Neuronal stem cell (in vitro differentiated cells): ENCODE data around the gene HYKK.

Experiments
- DNase-seq: peaks from one replicate; pipeline ENCODE4 v3.0.0-alpha.2; 2013; ENCODE audit warnings: low spot score
- H2AFZ ChIP-seq: one replicate; pipeline ENCODE4 v1.6.1; 2013; ENCODE audit warnings: mild to moderate bottlenecking, low read length, inconsistent platforms
- H2AK5ac ChIP-seq: 2 replicates; pipeline ENCODE4 v1.6.1; 2013; ENCODE audit warnings: low read depth, mild to moderate bottlenecking, inconsistent platforms, low read length, moderate library complexity, mixed read lengths
- H2BK120ac ChIP-seq: 2 replicates; pipeline ENCODE4 v1.6.1; 2013; ENCODE audit warnings: low read depth, mild to moderate bottlenecking, inconsistent platforms, low read length, moderate library complexity, mixed read lengths
- H2BK12ac ChIP-seq: one replicate; pipeline ENCODE4 v1.6.1; 2013; ENCODE audit warnings: low read length, inconsistent platforms
- H2BK15ac ChIP-seq: 2 replicates; pipeline ENCODE4 v1.6.1; 2013; ENCODE audit warnings: mild to moderate bottlenecking, low read length, inconsistent platforms, mixed read lengths
- H2BK5ac ChIP-seq: one replicate; pipeline ENCODE4 v1.6.1; 2013; ENCODE audit warnings: inconsistent platforms, mild to moderate bottlenecking, low read length, moderate library complexity
- H3K14ac ChIP-seq: one replicate; pipeline ENCODE4 v1.6.1; 2013; ENCODE audit warnings: low read length, inconsistent platforms
- H3K18ac ChIP-seq: 2 replicates; pipeline ENCODE4 v1.6.1; 2013; ENCODE audit warnings: low read length, inconsistent platforms
- H3K23ac ChIP-seq: 2 replicates; pipeline ENCODE4 v1.6.1; 2013; ENCODE audit warnings: low read depth, mild to moderate bottlenecking, mixed read lengths, low read length, inconsistent platforms; ENCODE audit not compliant: poor library complexity
- H3K27ac ChIP-seq: replicated peaks from 3 replicates; pipeline ENCODE4 v1.5.1; 2013; ENCODE audit warnings: low read length, inconsistent platforms
- H3K27me3 ChIP-seq, 3 experiments: 2 replicates each; pipeline ENCODE4 v1.6.1; 2013; ENCODE audit warnings: low read length in 3 of 3, mild to moderate bottlenecking in 2 of 3, inconsistent platforms in 1 of 3, low read depth in 1 of 3, mixed read lengths in 1 of 3, moderate library complexity in 1 of 3; ENCODE audit not compliant: control insufficient read depth in 3 of 3, insufficient read depth in 3 of 3
- H3K36me3 ChIP-seq, 2 donors: replicated peaks in 1 of 2; 2 replicates each; pipeline ENCODE4 v1.6.1; 2013; ENCODE audit warnings: low read length in 2 of 2; ENCODE audit not compliant: control insufficient read depth in 2 of 2, insufficient read depth in 2 of 2
- H3K4ac ChIP-seq: 2 replicates; pipeline ENCODE4 v1.6.1; 2013; ENCODE audit warnings: inconsistent platforms, mild to moderate bottlenecking, low read length, moderate library complexity
- H3K4me1 ChIP-seq, 2 donors: 1 replicate in 1 of 2; 2 replicates in 1 of 2; pipeline ENCODE4 v1.6.1; 2013; ENCODE audit warnings: low read length in 2 of 2, low read depth in 1 of 2; ENCODE audit not compliant: control insufficient read depth in 2 of 2, insufficient read depth in 1 of 2
- H3K4me2 ChIP-seq: one replicate; pipeline ENCODE4 v1.6.1; 2013; ENCODE audit warnings: mild to moderate bottlenecking, low read length, inconsistent platforms; ENCODE audit not compliant: insufficient read depth, poor library complexity, severe bottlenecking
- H3K4me3 ChIP-seq, 2 donors: 2 replicates each; pipeline ENCODE4 v1.5.1; 2013; ENCODE audit warnings: low read length in 2 of 2, mild to moderate bottlenecking in 2 of 2, inconsistent platforms in 1 of 2, moderate library complexity in 1 of 2
- H3K79me1 ChIP-seq: one replicate; pipeline ENCODE4 v1.6.1; 2013; ENCODE audit warnings: low read depth, mild to moderate bottlenecking, inconsistent platforms, low read length, moderate library complexity
- H3K9ac ChIP-seq: one replicate; pipeline ENCODE4 v1.6.1; 2013; ENCODE audit warnings: mild to moderate bottlenecking, low read depth, low read length, inconsistent platforms; ENCODE audit not compliant: poor library complexity
- H3K9me3 ChIP-seq, 2 donors: replicated peaks in 1 of 2; 2 replicates each; pipeline versions ENCODE3 to v1.6.1; 2013; ENCODE audit warnings: low read length in 2 of 2, mild to moderate bottlenecking in 2 of 2, inconsistent platforms in 1 of 2, low read depth in 1 of 2, mixed read lengths in 1 of 2, moderate library complexity in 1 of 2; ENCODE audit not compliant: control insufficient read depth in 2 of 2, insufficient read depth in 1 of 2
- H4K8ac ChIP-seq: one replicate; pipeline ENCODE4 v1.6.1; 2013; ENCODE audit warnings: low read depth, mild to moderate bottlenecking, inconsistent platforms, low read length, moderate library complexity
- H4K91ac ChIP-seq: one replicate; pipeline ENCODE4 v1.6.1; 2013; ENCODE audit warnings: low read length, low read depth, mild to moderate bottlenecking, inconsistent platforms; ENCODE audit not compliant: poor library complexity
- WGBS, 2 donors: extraction: QIAGEN DNeasy Blood & Tissue Kit; methylation state at CpG; one replicate each; pipeline ENCODE4 v1.1.7; 2013; ENCODE audit warnings: missing lambda C conversion rate in 2 of 2, mixed read lengths in 1 of 2; ENCODE audit not compliant: insufficient read length in 2 of 2, insufficient replicate concordance in 1 of 2; ENCODE audit errors: extremely low coverage in 2 of 2; 5-methylcytosine and 5-hydroxymethylcytosine counted together

Gene HYKK

GRCh38 chr15:78574944-78575343, 67.6 kb downstream of the HYKK start:
- Histone ChIP-seq H3K4me1 (peaks cover 0 to 2% of the 10 kb centered on the region in 2 donors), H3K18ac (no peak overlapping the region), H3K36me3 (no peaks in the 10 kb centered on the region), H3K4ac (no peak overlapping the region), H3K4me3 (no peak overlapping the region), H3K9ac (no peak overlapping the region), H3K23ac (no peak overlapping the region), H2BK12ac (no peak overlapping the region), H4K91ac (no peak overlapping the region), H3K9me3 (peaks cover 0 to 4% of the 10 kb centered on the region in 2 donors), H2BK15ac (no peak overlapping the region), H3K27me3 (no peaks in the 10 kb centered on the region), H3K14ac (no peak overlapping the region), H2BK120ac (no peak overlapping the region), H2AK5ac (no peak overlapping the region), H3K27ac (no peak overlapping the region), H3K4me2 (no peak overlapping the region), H3K79me1 (peaks cover 5% of the 10 kb centered on the region), H4K8ac (no peak overlapping the region), H2BK5ac (no peak overlapping the region), H2AFZ (no peak overlapping the region)
- DNase-seq = no peak
- no CpG with 5 or more reads among the region's 1 CpG for WGBS, 2 donors
